ENCODE results near the gene SYNPR. TPM values are rescaled to one million over a fixed set of nuclear protein-coding genes. Genes with fewer than 3 reads are reported as not detected.

The SYNPR gene
- total and polyA plus RNA-seq, 2 donors from 2014 or later: not detected

DNA sequence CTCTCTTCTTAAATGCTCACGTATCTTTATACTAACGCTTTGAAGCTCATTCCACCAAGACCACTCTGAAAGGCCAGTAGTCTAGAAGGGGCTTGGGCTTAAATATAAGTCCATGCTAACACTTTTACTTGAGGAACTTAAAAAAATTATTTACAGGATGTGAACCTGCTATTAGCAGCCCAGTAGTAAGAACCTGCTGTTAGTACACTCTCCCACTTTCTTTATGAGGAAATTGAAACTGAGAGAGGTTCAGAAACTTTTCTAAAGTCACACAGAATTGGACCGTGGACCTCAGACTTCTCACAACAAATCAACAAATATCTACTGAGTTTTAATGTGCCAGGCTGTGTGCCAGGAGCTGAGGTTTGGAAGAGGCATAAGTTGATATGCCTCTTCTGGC, 53.4 kb downstream of the SYNPR start:
- TF ChIP-seq, protein P1, sequence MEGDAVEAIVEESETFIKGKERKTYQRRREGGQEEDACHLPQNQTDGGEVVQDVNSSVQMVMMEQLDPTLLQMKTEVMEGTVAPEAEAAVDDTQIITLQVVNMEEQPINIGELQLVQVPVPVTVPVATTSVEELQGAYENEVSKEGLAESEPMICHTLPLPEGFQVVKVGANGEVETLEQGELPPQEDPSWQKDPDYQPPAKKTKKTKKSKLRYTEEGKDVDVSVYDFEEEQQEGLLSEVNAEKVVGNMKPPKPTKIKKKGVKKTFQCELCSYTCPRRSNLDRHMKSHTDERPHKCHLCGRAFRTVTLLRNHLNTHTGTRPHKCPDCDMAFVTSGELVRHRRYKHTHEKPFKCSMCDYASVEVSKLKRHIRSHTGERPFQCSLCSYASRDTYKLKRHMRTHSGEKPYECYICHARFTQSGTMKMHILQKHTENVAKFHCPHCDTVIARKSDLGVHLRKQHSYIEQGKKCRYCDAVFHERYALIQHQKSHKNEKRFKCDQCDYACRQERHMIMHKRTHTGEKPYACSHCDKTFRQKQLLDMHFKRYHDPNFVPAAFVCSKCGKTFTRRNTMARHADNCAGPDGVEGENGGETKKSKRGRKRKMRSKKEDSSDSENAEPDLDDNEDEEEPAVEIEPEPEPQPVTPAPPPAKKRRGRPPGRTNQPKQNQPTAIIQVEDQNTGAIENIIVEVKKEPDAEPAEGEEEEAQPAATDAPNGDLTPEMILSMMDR (IDR thresholded peaks at IDR 0.05; ENCODE audit: borderline replicate concordance, extremely low read depth, insufficient read depth): no peak
- no peaks in the 10 kb centered on the region for H3K36me3 ChIP-seq (ENCODE audit: control insufficient read depth in 2 of 3, insufficient read depth in 3 of 3, low read length in 3 of 3)
- no peaks in the 10 kb centered on the region for H3K27me3 ChIP-seq (ENCODE audit: control insufficient read depth, insufficient read depth, low read length)
- no peaks in the 10 kb centered on the region for H3K4me1 ChIP-seq (ENCODE audit: control insufficient read depth in 2 of 3, insufficient read depth in 2 of 3, low read depth in 1 of 3, low read length in 3 of 3)
- DNase-seq: no peak
- H3K9me3 ChIP-seq (ENCODE audit: control insufficient read depth in 2 of 3, insufficient read depth in 1 of 3, low read length in 3 of 3): no peaks in the 10 kb centered on the region
- no peak overlapping the region for H3K4me3 ChIP-seq (ENCODE audit: low read length in 3 of 3)
- no peak overlapping the region for H3K27ac ChIP-seq (ENCODE audit: low read depth in 2 of 2, low read length in 2 of 2)
- no peak overlapping the region for H3K9ac ChIP-seq (ENCODE audit: low read length in 3 of 3)
- intact Hi-C loops (cut with DNase I): no loop called here
- FAIRE-seq: no peak

GRCh38 chr3:63333815-63334214, 55.7 kb downstream of the SYNPR start:
- DNase-seq: peak in 1 of 5 donors; percentile 11
- Histone ChIP-seq H3K9ac (ENCODE audit: low read length in 3 of 3) (no peak overlapping the region), H3K27ac (ENCODE audit: low read depth in 2 of 2, low read length in 2 of 2) (no peak overlapping the region), H3K9me3 (ENCODE audit: control insufficient read depth in 2 of 3, insufficient read depth in 1 of 3, low read length in 3 of 3) (no peaks in the 10 kb centered on the region), H3K4me1 (ENCODE audit: control insufficient read depth in 2 of 3, insufficient read depth in 2 of 3, low read depth in 1 of 3, low read length in 3 of 3) (no peaks in the 10 kb centered on the region), H3K36me3 (ENCODE audit: control insufficient read depth in 2 of 3, insufficient read depth in 3 of 3, low read length in 3 of 3) (no peaks in the 10 kb centered on the region), H3K4me3 (ENCODE audit: low read length in 3 of 3) (no peak overlapping the region), H3K27me3 (ENCODE audit: control insufficient read depth, insufficient read depth, low read length) (no peaks in the 10 kb centered on the region)
- TF ChIP-seq, protein P1 (IDR thresholded peaks at IDR 0.05; ENCODE audit: borderline replicate concordance, extremely low read depth, insufficient read depth): no peak
- FAIRE-seq: no peak
- intact Hi-C loops (cut with DNase I): no loop called here

- TF ChIP-seq, protein P1 (IDR thresholded peaks at IDR 0.05; ENCODE audit: borderline replicate concordance, extremely low read depth, insufficient read depth): no peak
- H3K4me3 ChIP-seq (ENCODE audit: low read length in 3 of 3): no peak overlapping the region
- no peak overlapping the region for H3K27ac ChIP-seq (ENCODE audit: low read depth in 2 of 2, low read length in 2 of 2)
- intact Hi-C loops (cut with DNase I): no loop called here
- H3K4me1 ChIP-seq (ENCODE audit: control insufficient read depth in 2 of 3, insufficient read depth in 2 of 3, low read depth in 1 of 3, low read length in 3 of 3): no peaks in the 10 kb centered on the region
- no peak for DNase-seq
- no peaks in the 10 kb centered on the region for H3K36me3 ChIP-seq (ENCODE audit: control insufficient read depth in 2 of 3, insufficient read depth in 3 of 3, low read length in 3 of 3)
- no peaks in the 10 kb centered on the region for H3K9me3 ChIP-seq (ENCODE audit: control insufficient read depth in 2 of 3, insufficient read depth in 1 of 3, low read length in 3 of 3)
- no peak overlapping the region for H3K9ac ChIP-seq (ENCODE audit: low read length in 3 of 3)
- H3K27me3 ChIP-seq (ENCODE audit: control insufficient read depth, insufficient read depth, low read length): no peaks in the 10 kb centered on the region
- FAIRE-seq: no peak
These were observed 60.2 kb downstream of the SYNPR start for GRCh38 chr3:63338351-63338750.

- FAIRE-seq (no peak), DNase-seq (peak; percentile 56 to 86 (median 61))
- H3K4me1 ChIP-seq (ENCODE audit: control insufficient read depth in 2 of 3, insufficient read depth in 2 of 3, low read depth in 1 of 3, low read length in 3 of 3): no peaks in the 10 kb centered on the region
- H3K27ac ChIP-seq (ENCODE audit: low read depth in 2 of 2, low read length in 2 of 2): no peak overlapping the region
- no peak overlapping the region for H3K4me3 ChIP-seq (ENCODE audit: low read length in 3 of 3)
- H3K36me3 ChIP-seq (ENCODE audit: control insufficient read depth in 2 of 3, insufficient read depth in 3 of 3, low read length in 3 of 3): no peaks in the 10 kb centered on the region
- TF ChIP-seq, protein P1 (IDR thresholded peaks at IDR 0.05; ENCODE audit: borderline replicate concordance, extremely low read depth, insufficient read depth): no peak
- intact Hi-C loops (cut with DNase I): no loop called here
- H3K9ac ChIP-seq (ENCODE audit: low read length in 3 of 3): no peak overlapping the region
- no peaks in the 10 kb centered on the region for H3K9me3 ChIP-seq (ENCODE audit: control insufficient read depth in 2 of 3, insufficient read depth in 1 of 3, low read length in 3 of 3)
- no peaks in the 10 kb centered on the region for H3K27me3 ChIP-seq (ENCODE audit: control insufficient read depth, insufficient read depth, low read length)
These were observed 65.6 kb downstream of the SYNPR start for GRCh38 chr3:63343674-63344073.

Measured in kidney (tissue), 14 donors.